ACC112 (cell line): Measurements from ENCODE around the gene KAT8.

Source experiments
- H2AFZ ChIP-seq: fragments of 200-600 bp; sonication (generic); one replicate; pipeline ENCODE4 v1.6.0; 2017; ENCODE audit warnings: antibody characterized with exemption, low read length; ENCODE audit not compliant: unreplicated experiment
- H3K27ac ChIP-seq: fragments of 200-600 bp; sonication (generic); 2 replicates; pipeline ENCODE4 v1.5.1; 2014; ENCODE audit warnings: low read depth, mild to moderate bottlenecking, antibody characterized with exemption, low read length, moderate library complexity
- H3K27me3 ChIP-seq: fragments of 200-600 bp; sonication (generic); 2 replicates; pipeline ENCODE4 v1.6.1; 2014; ENCODE audit warnings: mild to moderate bottlenecking, antibody characterized with exemption, low read length, moderate library complexity, mixed read lengths; ENCODE audit not compliant: insufficient read depth
- H3K36me3 ChIP-seq: fragments of 200-600 bp; sonication (generic); 2 replicates; pipeline ENCODE4 v1.6.1; 2016; ENCODE audit warnings: mild to moderate bottlenecking, antibody characterized with exemption, low read length, moderate library complexity, mixed read lengths; ENCODE audit not compliant: insufficient read depth
- H3K4me1 ChIP-seq: fragments of 200-600 bp; sonication (generic); one replicate; pipeline ENCODE4 v1.6.1; 2016; ENCODE audit warnings: low read length, mixed read lengths; ENCODE audit not compliant: insufficient read depth, unreplicated experiment, control insufficient read depth
- H3K4me3 ChIP-seq: fragments of 200-600 bp; sonication (generic); 2 replicates; pipeline ENCODE4 v1.5.1; 2014; ENCODE audit warnings: mild to moderate bottlenecking, low read depth, low read length
- H3K79me2 ChIP-seq: fragments of 200-600 bp; sonication (generic); one replicate; pipeline ENCODE4 v1.6.0; 2016; ENCODE audit warnings: low read length; ENCODE audit not compliant: control insufficient read depth, unreplicated experiment, insufficient read depth

The KAT8 gene

DNA sequence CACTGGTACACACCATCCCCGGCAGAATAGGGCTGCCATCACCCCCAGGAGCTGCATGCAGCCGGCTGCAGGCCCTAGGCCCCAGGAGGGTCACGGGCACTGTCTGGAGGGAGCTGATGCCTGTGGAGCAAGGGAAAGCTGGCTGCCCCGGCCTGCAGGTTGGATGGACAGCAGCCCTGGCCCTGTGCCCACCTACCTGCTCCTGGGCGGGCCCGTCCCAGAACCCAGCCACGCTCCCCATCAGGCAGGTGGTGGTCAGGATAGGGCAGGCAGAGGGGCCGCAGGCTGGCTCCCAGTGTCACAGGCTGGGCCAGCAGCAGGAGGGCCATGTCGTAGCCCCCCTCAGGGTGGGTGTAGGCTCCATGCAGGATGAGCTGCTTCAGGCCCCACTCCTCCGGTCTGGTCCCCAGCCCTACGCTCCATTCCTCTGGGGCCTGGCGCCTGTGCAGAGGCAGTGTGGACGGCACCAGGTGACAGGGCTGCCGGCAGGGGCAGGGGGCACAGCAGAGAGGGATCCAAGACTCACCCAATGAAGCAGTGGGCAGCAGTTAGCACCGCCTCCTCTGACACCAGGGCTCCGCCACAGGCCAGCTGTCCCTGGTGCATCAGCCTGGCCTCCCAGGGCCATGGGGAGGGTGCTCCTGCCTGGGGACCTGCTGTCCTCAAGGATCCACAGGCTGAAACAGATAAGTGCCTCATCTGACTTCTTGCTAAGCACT lies 32.7 kb upstream of the KAT8 start:
- Histone ChIP-seq H3K4me3 (no peak overlapping the region), H3K27me3 (no peaks in the 10 kb centered on the region), H3K27ac (no peak overlapping the region), H2AFZ (no peak overlapping the region), H3K36me3 (peaks cover 12% of the 10 kb centered on the region; the same call in 1 of the 2 replicates), H3K79me2 (peaks cover 9% of the 10 kb centered on the region), H3K4me1 (peaks cover 5% of the 10 kb centered on the region)

DNA sequence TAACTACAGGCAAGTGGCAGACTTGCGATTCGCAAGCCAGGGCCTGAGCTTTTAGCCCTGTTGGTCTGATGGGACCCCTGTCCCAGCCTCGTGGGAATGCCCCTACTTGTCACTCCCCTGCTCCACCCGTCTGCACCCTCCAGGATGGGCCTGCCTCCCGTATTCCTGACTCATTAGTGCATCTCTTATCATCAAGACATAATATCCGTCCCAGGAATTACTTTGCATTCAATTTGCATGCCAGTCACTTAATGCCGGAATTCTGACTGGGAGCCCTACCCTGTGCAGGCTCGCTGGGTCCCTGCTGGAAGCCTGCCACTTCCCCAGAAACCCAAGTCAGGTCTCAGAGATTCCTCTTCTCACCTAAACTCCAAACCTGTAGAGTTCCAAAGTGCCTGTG lies 32.1 kb upstream of the KAT8 start:
- H3K79me2 ChIP-seq = peaks cover 12% of the 10 kb centered on the region
- H3K4me3 ChIP-seq = no peak overlapping the region
- H3K36me3 ChIP-seq = peaks cover 7% of the 10 kb centered on the region; the same call in 1 of the 2 replicates
- H3K27me3 ChIP-seq = no peaks in the 10 kb centered on the region
- H3K4me1 ChIP-seq = peaks cover 7% of the 10 kb centered on the region
- no peak overlapping the region for H2AFZ ChIP-seq
- H3K27ac ChIP-seq = no peak overlapping the region

DNA sequence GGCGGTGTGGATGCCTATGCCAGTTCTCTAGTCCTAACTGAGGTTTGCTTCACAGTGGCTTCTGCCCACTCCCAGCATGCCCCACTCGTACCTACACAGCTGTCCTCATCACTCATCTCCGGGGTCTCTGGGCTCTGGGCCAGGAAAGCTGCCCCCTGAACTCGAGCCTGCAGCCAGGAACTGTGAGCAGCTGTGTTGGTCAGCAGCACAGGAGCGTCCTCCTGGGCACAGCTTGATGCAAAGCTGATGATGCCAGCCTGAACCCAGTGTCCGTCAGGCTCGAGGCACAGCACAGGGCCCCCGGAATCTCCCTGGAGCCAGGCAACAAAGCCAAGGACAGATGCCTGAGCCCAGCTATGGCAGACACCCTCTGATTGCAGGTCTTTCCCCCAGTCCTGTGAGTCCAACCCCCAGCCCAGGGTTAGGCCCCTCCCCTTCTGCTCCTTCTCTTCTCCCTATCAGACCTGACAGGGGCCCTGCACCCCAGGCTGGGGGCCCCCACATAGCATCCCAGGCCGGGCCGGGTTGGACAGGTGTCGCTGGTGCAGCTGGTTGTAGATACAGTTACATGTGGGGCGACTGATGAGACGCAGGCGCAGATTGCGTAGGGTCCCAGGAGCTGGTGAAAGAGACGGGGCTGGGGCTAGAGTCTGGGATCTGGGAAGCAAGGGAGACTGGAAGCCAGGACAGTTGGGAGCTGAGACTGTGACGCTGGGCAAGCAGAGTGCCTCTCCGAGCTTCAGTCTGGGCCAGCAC lies 31.4 kb upstream of the KAT8 start:
- peaks cover 19% of the 10 kb centered on the region for H3K79me2 ChIP-seq
- H3K4me1 ChIP-seq = peaks cover 8% of the 10 kb centered on the region
- no peak overlapping the region for H2AFZ ChIP-seq
- H3K27me3 ChIP-seq = no peaks in the 10 kb centered on the region
- H3K4me3 ChIP-seq = no peak overlapping the region
- peaks cover 7% of the 10 kb centered on the region; the same call in 1 of the 2 replicates for H3K36me3 ChIP-seq
- no peak overlapping the region for H3K27ac ChIP-seq

DNA sequence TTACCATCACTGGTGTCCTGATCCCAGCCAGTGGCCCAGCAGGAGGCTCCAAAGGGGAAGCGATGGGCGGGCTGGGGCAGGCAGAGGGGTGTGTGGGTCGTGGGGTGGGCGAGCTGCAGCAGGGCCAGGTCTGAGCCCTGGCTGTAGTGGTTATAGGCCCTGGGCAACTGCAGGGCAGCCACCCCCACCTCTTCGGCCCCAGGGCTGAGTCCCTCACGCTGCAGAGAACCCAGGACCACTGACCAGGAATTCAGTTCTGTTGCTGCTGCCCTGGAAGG lies 30.9 kb upstream of the KAT8 start:
- Histone ChIP-seq H3K4me1 (peaks cover 8% of the 10 kb centered on the region), H3K27ac (no peak overlapping the region), H2AFZ (no peak overlapping the region), H3K79me2 (peaks cover 24% of the 10 kb centered on the region), H3K27me3 (no peaks in the 10 kb centered on the region), H3K36me3 (peaks cover 7% of the 10 kb centered on the region; the same call in 1 of the 2 replicates), H3K4me3 (no peak overlapping the region)

DNA sequence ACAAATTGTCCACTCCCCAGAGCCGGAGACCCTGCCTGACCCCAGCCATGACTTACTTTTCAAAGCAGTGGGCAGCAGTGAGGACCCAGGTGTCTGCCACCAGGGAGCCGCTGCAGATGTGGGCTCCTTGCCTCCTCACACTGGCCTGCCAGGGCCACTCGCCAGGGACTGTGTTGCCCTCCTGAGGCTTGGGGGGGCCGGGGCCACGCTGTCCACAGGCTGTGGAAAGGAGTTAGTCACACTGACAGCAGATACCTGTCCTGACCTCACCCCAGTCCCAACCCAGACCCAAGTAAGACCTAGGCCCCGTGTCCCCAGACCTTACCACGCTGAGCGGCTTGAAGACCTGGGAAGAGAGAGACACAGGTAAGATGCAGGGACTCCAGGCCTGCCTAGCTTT lies 30.0 kb upstream of the KAT8 start:
- no peaks in the 10 kb centered on the region for H3K27me3 ChIP-seq
- peaks cover 8% of the 10 kb centered on the region for H3K4me1 ChIP-seq
- peaks cover 7% of the 10 kb centered on the region; the same call in 1 of the 2 replicates for H3K36me3 ChIP-seq
- no peak overlapping the region for H2AFZ ChIP-seq
- H3K27ac ChIP-seq = no peak overlapping the region
- H3K4me3 ChIP-seq = no peak overlapping the region
- peaks cover 28% of the 10 kb centered on the region for H3K79me2 ChIP-seq

DNA sequence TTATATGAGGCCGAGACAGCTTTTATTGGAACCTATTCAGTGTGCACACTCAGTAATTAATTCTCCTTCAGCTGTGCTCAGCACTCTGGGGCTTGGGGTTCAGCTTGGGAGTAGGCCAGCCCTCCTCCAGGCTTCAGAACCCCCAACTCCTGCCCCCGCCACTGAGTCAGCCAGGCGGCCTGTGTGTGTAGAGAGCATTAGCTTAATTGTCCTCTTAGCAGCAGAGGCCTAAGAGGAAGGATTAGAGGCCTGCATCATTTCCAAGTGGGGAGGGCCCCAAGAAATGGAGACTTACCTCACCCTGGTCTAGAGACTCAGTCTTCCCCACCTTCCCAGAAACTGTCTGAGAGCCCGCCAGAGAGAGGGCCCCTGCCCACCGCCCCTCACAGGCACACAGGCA lies 29.5 kb upstream of the KAT8 start:
- H3K27ac ChIP-seq = no peak overlapping the region
- H3K4me3 ChIP-seq = no peak overlapping the region
- no peak overlapping the region for H2AFZ ChIP-seq
- no peaks in the 10 kb centered on the region for H3K27me3 ChIP-seq
- H3K36me3 ChIP-seq = peaks cover 7% of the 10 kb centered on the region; the same call in 1 of the 2 replicates
- H3K79me2 ChIP-seq = peaks cover 33% of the 10 kb centered on the region
- peaks cover 10% of the 10 kb centered on the region for H3K4me1 ChIP-seq

DNA sequence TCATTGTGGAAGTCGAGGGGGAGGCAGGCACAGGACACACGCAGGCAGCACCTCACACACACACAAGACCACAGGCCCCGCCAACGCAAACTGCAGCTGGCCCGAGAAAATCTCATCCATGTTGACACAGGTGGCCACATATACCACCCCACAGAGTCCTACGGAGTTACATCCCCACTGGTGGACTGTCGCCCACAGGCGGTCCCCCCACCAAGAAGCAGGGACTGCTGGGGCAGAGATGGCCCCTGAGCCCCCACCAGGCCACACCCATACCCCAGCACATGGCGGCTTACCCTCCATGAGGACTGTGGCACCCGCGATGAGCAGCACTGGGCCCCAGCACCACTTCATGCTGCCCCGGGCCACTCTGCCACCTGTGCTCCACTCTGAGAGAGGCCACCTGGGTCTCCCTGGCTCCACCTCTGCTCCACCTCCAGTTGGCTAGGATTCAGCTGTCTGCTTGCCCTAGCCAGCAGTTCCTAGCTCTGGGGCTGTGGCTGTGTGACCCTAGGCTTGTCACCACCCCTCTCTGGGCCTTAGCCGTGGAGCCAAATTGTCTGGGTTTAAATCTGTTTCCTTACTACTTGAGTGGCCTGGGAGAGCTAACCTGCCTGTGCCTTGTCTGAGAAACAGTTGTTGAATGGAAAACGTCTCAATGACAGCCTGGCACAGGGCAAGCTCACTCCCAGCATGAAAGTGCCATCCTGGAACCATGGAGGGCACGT lies 28.8 kb upstream of the KAT8 start, which contains the start of gene PRSS53:
TSS of gene PRSS53 (minus strand) at position 485 of the 725 bp plus-strand sequence. CDS start at position 351, 134 bp downstream.
- Histone ChIP-seq H3K4me3 (no peak within 1 kb of the TSS), H3K27ac (no peak within 1 kb of the TSS), H3K4me1 (peaks cover 10% of the 10 kb centered on the region), H2AFZ (no peak within 1 kb of the TSS), H3K27me3 (no peaks in the 10 kb centered on the region), H3K36me3 (peaks cover 7% of the 10 kb centered on the region; the same call in 1 of the 2 replicates), H3K79me2 (peaks cover 38% of the 10 kb centered on the region)

DNA sequence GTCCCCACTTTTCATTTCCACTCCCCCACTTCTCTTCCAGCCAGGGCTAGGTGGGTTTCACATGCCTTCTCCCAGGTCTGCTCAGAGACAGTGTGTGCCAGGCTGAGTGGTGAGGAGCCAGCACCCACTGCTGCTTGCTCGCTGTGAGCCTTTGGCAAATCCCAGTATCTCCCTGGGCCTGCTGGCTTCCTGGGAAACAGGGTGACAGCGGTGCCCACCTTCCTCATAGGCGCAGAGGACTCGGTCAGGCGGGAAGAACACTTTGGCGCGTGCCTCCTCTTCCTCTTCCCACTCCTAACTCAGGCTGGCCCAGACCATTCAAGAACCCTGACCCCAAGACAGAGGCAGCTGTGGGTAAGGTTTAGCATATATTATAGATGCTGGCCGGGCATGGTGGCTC lies 28.3 kb upstream of the KAT8 start:
- H3K36me3 ChIP-seq = peaks cover 2% of the 10 kb centered on the region; the same call in 1 of the 2 replicates

DNA sequence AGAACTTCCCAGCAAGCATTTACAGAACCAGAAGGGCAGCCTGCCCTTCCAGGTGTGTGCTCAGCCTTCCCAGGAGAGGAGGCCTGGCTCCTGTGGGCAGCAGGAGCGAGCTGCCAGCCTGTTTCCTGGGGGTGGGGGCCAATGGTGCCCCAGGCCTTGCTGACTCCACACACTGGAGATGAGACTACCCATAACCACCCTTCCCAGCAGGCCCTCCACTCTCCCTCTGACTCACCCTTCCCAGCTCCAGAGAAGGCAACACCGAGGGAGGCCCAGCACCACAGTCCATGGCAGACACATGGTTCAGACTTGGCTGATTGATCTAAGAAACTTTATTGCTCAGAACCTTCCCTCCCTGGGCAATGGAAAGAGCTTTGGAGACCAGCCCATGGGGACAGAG lies 26.9 kb upstream of the KAT8 start:
- no peaks in the 10 kb centered on the region for H3K36me3 ChIP-seq
- no peak overlapping the region for H3K27ac ChIP-seq
- no peaks in the 10 kb centered on the region for H3K27me3 ChIP-seq
- peaks cover 10% of the 10 kb centered on the region for H3K4me1 ChIP-seq
- H3K4me3 ChIP-seq = no peak overlapping the region
- H3K79me2 ChIP-seq = peaks cover 47% of the 10 kb centered on the region
- no peak overlapping the region for H2AFZ ChIP-seq

More for the DNA sequence above, 28.3 kb upstream of the KAT8 start:
- H3K27me3 ChIP-seq = no peaks in the 10 kb centered on the region
- H3K4me3 ChIP-seq = no peak overlapping the region
- H2AFZ ChIP-seq = no peak overlapping the region
- H3K27ac ChIP-seq = no peak overlapping the region
- peaks cover 44% of the 10 kb centered on the region for H3K79me2 ChIP-seq
- peaks cover 10% of the 10 kb centered on the region for H3K4me1 ChIP-seq

DNA sequence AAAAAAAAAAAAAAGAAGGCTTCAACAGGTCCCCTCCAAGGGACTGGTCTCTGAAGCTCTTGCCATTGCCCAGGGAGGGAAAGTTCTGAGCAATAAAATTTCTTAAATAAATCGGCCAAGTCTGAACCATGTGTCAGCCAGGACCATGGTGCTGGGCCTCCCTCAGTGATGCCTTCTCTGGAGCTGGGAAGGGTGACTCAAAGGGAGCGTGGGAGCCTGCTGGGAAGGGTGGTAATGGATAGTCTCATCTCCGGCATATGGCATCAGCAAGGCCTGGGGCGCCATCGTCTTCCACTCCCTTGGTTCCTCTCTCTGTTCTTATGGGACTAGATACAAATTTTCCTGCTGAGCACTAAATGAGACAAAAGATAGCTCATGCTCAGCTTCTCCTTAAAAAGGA lies 25.1 kb upstream of the KAT8 start:
- Histone ChIP-seq H3K27ac (no peak overlapping the region; the same call in 1 of the 2 replicates), H3K4me3 (no peak overlapping the region), H2AFZ (no peak overlapping the region), H3K79me2 (peaks cover 47% of the 10 kb centered on the region), H3K36me3 (no peaks in the 10 kb centered on the region), H3K27me3 (no peaks in the 10 kb centered on the region), H3K4me1 (peaks cover 10% of the 10 kb centered on the region)
